GM10266 (cell line): ENCODE measurements around the gene DPYD.

Experiments used
- DNase-seq: peaks from one replicate; pipeline ENCODE4 v3.0.0; 2012; ENCODE audit errors: extremely low spot score
- CTCF ChIP-seq: IDR thresholded peaks from 2 replicates; pipeline ENCODE4 v1.5.1; 2012; ENCODE audit warnings: mild to moderate bottlenecking, low read depth; ENCODE audit not compliant: control insufficient read depth, insufficient read depth; ENCODE audit errors: missing control alignments

The DPYD gene

GRCh38 chr1:97654876-97655585 is 265.8 kb downstream of the DPYD start:
- TF ChIP-seq CTCF: no peak
- no peak for DNase-seq

- no peak for DNase-seq
- no peak for TF ChIP-seq CTCF
These were observed 269.6 kb downstream of the DPYD start for GRCh38 chr1:97651250-97651649.

- no peak for DNase-seq
- no peak for TF ChIP-seq CTCF
These were observed 271.2 kb downstream of the DPYD start for GRCh38 chr1:97649591-97649990.

- no peak for TF ChIP-seq CTCF
- DNase-seq: no peak
These were observed 273.1 kb downstream of the DPYD start for GRCh38 chr1:97647776-97648175.

GRCh38 chr1:97646071-97646470 is 274.8 kb downstream of the DPYD start:
- TF ChIP-seq CTCF: no peak
- no peak for DNase-seq

GRCh38 chr1:97640677-97641076 is 280.2 kb downstream of the DPYD start:
- no peak for TF ChIP-seq CTCF
- no peak for DNase-seq

GRCh38 chr1:97636941-97637340 is 283.9 kb downstream of the DPYD start:
- no peak for TF ChIP-seq CTCF
- DNase-seq: no peak
